ENCODE measurements around the gene ELFN2.
"Not testable (repeated sequence)": the region's sequence is repeated elsewhere in the genome, so short reads cannot be mapped to it uniquely, and the experiment has no call there.

Gene ELFN2

DNA sequence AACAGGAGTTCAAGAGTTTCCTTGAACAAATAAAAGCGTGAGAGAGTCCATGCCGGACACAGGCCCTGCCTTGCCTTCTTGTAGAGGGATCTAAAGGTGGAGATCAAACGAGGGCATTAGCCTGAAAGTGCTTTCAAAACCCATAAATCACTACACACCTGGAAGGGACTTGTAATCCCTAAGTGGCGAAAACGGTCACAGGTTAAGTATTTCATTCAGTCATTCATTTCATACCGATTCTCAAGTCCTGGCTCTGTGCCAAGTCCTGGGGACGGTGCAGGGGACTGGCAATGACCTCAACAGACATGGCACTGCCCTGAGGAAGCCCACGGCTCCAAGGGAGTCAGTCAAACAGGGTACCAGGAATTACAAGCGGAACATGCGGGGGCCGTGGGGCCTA is 26.6 kb downstream of the ELFN2 start:
- H3K4me3 ChIP-seq (ENCODE audit: low read depth, low read length): no peak overlapping the region
- DNase-seq (ENCODE audit: low read depth): no peak
- TF ChIP-seq, protein P1, sequence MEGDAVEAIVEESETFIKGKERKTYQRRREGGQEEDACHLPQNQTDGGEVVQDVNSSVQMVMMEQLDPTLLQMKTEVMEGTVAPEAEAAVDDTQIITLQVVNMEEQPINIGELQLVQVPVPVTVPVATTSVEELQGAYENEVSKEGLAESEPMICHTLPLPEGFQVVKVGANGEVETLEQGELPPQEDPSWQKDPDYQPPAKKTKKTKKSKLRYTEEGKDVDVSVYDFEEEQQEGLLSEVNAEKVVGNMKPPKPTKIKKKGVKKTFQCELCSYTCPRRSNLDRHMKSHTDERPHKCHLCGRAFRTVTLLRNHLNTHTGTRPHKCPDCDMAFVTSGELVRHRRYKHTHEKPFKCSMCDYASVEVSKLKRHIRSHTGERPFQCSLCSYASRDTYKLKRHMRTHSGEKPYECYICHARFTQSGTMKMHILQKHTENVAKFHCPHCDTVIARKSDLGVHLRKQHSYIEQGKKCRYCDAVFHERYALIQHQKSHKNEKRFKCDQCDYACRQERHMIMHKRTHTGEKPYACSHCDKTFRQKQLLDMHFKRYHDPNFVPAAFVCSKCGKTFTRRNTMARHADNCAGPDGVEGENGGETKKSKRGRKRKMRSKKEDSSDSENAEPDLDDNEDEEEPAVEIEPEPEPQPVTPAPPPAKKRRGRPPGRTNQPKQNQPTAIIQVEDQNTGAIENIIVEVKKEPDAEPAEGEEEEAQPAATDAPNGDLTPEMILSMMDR (IDR thresholded peaks at IDR 0.05; ENCODE audit: low read depth, low read length, missing control alignments): no peak
- in situ Hi-C loops (cut with HindIII; ENCODE audit: low sequenced_read_pairs): loop anchor here (5.0 kb wide), 1 partner anchor 78 kb away; no protein-coding TSS in a partner anchor

DNA sequence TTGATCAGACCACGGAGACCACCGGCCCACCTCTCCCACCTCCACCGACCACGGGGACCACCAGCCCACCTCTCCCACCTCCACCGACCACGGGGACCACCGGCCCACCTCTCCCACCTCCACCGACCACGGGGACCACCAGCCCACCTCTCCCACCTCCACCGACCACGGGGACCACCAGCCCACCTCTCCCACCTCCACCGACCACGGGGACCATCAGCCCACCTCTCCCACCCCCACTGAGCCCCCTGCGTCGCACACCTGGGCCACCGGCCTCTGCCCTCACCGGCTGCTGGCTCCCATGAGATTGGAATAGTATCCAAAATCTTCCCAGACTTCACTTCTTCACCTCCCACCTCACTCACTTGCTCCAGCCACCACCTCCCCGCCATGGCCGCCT is 27.8 kb downstream of the ELFN2 start:
- H3K4me3 ChIP-seq (ENCODE audit: low read depth, low read length); in situ Hi-C loops (cut with HindIII; ENCODE audit: low sequenced_read_pairs); DNase-seq (ENCODE audit: low read depth): not testable (repeated sequence)

DNA sequence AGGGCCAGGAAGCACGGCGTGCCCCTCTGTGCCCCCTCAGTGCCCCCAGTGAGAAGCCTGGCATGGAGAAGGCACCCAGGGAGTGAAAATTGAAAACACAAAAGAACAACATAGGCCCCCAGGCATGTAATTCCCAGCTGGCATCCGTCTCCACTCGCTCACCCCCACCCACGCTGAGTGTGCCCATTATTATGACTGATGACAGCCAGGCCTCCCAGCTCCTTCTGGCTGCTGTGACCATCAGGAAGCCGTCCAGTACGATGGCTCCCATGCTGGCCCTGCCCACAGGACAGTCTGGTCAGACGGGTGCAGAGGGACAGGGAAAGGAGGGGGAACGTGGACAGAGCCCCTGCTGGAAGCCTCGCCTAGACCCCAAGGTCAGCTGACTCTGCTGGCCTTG is 30.1 kb downstream of the ELFN2 start:
- DNase-seq (ENCODE audit: low read depth): no peak
- no peak overlapping the region for H3K4me3 ChIP-seq (ENCODE audit: low read depth, low read length)
- in situ Hi-C loops (cut with HindIII; ENCODE audit: low sequenced_read_pairs): no loop called here
- TF ChIP-seq, protein P1 (IDR thresholded peaks at IDR 0.05; ENCODE audit: low read depth, low read length, missing control alignments): no peak

DNA sequence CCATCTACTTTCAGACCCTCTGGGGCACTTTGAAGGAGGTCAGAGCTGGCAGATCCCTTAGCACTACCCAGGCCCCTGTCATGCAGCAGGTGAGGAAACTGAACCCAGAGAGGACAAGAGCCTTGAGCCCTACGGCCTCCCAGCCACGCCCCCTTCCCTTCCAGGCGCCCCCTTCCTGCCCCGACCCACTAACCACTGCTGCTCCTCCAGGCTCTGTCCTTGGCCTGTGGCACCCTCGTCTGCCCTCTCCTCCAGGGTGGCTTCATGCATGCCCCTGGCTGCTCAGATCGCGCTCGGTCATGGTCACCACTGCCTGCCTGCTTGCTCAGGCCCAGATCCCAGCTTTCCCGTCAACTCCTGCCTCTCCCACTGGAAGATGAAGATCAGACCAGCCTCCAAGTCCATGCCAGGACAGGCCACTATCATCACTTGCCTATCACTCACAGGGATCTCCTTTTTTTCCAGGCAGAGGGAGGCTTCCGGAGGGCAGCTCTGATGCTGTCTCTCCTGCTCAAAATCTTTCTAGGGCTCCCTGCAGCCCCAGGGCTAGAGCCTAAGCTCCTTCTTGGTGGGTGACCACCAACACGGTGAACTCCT is 30.7 kb downstream of the ELFN2 start:
- in situ Hi-C loops (cut with HindIII; ENCODE audit: low sequenced_read_pairs): no loop called here
- no peak overlapping the region for H3K4me3 ChIP-seq (ENCODE audit: low read depth, low read length)
- no peak for DNase-seq (ENCODE audit: low read depth)
- TF ChIP-seq, protein P1 (IDR thresholded peaks at IDR 0.05; ENCODE audit: low read depth, low read length, missing control alignments): no peak

DNA sequence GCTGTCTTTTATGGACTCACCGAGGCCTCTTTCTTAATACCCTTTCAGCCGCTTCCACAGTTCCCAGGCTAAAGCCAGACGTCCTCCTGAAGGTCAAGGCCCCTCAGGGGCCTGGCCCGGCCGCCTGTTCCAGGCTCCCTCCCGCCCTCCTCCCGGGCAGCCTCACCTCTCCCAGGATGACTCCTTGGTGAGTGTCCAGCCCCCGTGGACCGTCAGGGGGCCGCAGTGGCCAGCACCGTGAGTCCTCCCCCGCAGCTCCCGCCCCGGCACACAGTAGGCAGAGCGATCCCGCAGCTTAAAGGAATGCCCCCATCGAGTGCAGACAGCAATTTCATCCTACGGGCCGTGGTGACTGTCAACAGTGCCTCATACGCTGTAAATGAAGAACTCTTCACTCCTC is 32.9 kb downstream of the ELFN2 start:
- TF ChIP-seq, protein P1 (IDR thresholded peaks at IDR 0.05; ENCODE audit: low read depth, low read length, missing control alignments): no peak
- H3K4me3 ChIP-seq (ENCODE audit: low read depth, low read length): no peak overlapping the region
- in situ Hi-C loops (cut with HindIII; ENCODE audit: low sequenced_read_pairs): no loop called here
- no peak for DNase-seq (ENCODE audit: low read depth)

DNA sequence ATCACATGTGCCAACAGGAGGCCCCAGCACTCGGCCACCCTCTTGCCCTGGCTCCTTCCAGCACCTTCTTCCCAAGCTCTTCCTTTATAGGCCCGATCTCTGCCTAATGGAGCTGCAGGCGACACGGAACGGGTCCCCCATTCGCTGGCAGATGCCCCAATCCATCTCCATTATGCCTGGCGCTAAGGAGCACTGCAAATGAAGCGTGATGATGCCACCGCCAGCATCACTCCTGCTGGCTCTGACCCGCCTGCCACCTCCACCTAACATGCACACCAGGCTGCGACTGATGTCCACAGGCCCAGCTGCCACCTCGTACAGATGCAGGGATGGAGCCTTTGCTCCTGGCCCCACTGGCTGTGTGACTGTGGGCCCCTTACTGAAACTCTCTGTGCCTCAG is 33.5 kb downstream of the ELFN2 start:
- DNase-seq (ENCODE audit: low read depth): no peak
- in situ Hi-C loops (cut with HindIII; ENCODE audit: low sequenced_read_pairs): no loop called here
- H3K4me3 ChIP-seq (ENCODE audit: low read depth, low read length): no peak overlapping the region
- TF ChIP-seq, protein P1 (IDR thresholded peaks at IDR 0.05; ENCODE audit: low read depth, low read length, missing control alignments): no peak

DNA sequence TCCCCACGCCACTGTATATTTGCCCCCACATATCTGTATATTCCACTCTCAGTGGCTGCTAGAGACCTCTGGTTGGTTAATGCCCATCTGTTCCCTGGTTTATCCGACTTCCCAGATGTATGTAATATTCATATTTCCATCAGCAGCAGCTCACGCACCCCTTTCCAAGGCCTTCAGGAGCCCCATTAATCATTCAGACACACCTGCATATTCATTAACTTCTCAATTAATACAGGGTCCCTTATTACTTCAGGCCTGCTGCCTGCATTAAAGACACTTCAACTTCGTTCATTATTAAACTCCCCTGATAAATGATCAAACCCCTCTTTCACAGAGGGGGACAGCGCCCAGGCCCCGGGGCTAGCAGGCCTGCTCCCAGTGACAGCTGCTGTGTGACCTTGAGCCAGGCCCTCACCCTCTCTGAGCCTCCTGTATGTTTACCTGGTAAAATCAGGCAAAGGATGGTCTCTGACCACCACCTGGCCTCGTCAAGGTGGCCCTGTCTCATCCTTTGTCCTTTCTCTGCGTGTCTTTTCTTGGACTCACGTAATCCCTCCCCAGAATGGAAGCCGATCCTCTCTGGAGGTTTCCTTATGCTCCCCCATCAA is 34.5 kb downstream of the ELFN2 start:
- in situ Hi-C loops (cut with HindIII; ENCODE audit: low sequenced_read_pairs): no loop called here
- TF ChIP-seq, protein P1 (IDR thresholded peaks at IDR 0.05; ENCODE audit: low read depth, low read length, missing control alignments): no peak
- DNase-seq (ENCODE audit: low read depth): no peak
- no peak overlapping the region for H3K4me3 ChIP-seq (ENCODE audit: low read depth, low read length)

Data from astrocyte of the cerebellum (primary cell).